Gastrocnemius medialis (tissue), 4 donors: ENCODE data around the gene CDH4.

Experiments
- POLR2A ChIP-seq, 2 donors: fragments of 450-650 bp; IDR thresholded peaks; one replicate each; pipeline ENCODE4 v1.6.1; 2017; ENCODE audit warnings: antibody characterized with exemption in 2 of 2, mild to moderate bottlenecking in 2 of 2, moderate library complexity in 2 of 2
- TF ChIP-seq, protein P1 (sequence below), 5 experiments: fragments of 450-650 bp in 3 of 5; fragments of 200-600 bp in 2 of 5; sonication (generic) in 2 of 5; IDR thresholded peaks in 4 of 5; conservative IDR thresholded peaks in 1 of 5; 1 replicate in 4 of 5; 2 replicates in 1 of 5; pipeline ENCODE4 v1.5.1; 2016 to 2019; ENCODE audit warnings: antibody characterized with exemption in 5 of 5, mild to moderate bottlenecking in 3 of 5, moderate library complexity in 3 of 5

DNA sequence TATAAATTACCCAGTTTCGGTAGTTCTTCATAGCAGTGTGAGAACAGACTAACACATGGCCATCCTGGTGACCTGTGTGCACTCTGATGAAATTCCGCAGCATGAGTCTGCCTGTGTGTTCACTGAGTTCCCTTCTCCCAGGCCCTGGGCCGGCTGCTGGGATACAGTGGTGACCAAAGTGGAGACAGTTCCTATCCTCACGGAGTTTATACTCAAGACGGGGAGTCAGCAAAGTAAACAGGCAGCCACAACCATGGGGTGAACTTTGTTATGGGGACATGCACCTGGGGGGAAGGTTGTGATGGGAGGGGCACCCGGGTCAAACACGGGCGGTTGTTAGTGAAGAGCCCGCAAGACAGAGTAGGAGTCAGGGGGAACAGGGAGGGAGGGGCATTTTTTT, 202.0 kb downstream of the CDH4 start:
- TF ChIP-seq, protein P1, sequence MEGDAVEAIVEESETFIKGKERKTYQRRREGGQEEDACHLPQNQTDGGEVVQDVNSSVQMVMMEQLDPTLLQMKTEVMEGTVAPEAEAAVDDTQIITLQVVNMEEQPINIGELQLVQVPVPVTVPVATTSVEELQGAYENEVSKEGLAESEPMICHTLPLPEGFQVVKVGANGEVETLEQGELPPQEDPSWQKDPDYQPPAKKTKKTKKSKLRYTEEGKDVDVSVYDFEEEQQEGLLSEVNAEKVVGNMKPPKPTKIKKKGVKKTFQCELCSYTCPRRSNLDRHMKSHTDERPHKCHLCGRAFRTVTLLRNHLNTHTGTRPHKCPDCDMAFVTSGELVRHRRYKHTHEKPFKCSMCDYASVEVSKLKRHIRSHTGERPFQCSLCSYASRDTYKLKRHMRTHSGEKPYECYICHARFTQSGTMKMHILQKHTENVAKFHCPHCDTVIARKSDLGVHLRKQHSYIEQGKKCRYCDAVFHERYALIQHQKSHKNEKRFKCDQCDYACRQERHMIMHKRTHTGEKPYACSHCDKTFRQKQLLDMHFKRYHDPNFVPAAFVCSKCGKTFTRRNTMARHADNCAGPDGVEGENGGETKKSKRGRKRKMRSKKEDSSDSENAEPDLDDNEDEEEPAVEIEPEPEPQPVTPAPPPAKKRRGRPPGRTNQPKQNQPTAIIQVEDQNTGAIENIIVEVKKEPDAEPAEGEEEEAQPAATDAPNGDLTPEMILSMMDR (IDR thresholded peaks at IDR 0.05 in 4 of 5, conservative IDR thresholded peaks at IDR 0.05 in 1 of 5): no peak
- TF ChIP-seq POLR2A (IDR thresholded peaks at IDR 0.05): no peak
